LNCAP (cell line): Measurements from ENCODE around the gene ARHGAP15.

Source experiments
- TF ChIP-seq, protein P1 (sequence below): fragments of 450-650 bp; IDR thresholded peaks from 2 replicates; pipeline ENCODE4 v1.5.1; 2017; ENCODE audit warnings: mild to moderate bottlenecking

The ARHGAP15 gene

DNA sequence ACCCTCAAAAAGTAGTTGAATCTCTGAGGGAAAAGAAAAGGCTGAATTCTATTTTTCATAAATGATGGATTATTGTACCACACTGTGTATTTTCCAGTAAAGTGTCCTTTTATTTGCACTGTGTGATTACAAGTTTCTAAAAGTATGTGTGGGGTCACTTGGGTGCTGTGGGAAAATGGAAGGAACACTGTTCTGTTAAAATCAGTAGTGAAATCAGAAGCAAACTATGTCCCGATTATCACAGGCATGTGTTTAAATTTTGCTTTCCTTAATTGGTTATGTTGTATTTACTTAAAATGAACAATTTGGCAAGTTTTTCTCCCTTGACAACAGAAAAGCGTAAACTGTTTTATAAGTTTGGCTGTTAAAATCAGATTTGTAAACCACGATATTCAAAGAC, 353.1 kb downstream of the ARHGAP15 start:
- TF ChIP-seq, protein P1, sequence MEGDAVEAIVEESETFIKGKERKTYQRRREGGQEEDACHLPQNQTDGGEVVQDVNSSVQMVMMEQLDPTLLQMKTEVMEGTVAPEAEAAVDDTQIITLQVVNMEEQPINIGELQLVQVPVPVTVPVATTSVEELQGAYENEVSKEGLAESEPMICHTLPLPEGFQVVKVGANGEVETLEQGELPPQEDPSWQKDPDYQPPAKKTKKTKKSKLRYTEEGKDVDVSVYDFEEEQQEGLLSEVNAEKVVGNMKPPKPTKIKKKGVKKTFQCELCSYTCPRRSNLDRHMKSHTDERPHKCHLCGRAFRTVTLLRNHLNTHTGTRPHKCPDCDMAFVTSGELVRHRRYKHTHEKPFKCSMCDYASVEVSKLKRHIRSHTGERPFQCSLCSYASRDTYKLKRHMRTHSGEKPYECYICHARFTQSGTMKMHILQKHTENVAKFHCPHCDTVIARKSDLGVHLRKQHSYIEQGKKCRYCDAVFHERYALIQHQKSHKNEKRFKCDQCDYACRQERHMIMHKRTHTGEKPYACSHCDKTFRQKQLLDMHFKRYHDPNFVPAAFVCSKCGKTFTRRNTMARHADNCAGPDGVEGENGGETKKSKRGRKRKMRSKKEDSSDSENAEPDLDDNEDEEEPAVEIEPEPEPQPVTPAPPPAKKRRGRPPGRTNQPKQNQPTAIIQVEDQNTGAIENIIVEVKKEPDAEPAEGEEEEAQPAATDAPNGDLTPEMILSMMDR = no peak

DNA sequence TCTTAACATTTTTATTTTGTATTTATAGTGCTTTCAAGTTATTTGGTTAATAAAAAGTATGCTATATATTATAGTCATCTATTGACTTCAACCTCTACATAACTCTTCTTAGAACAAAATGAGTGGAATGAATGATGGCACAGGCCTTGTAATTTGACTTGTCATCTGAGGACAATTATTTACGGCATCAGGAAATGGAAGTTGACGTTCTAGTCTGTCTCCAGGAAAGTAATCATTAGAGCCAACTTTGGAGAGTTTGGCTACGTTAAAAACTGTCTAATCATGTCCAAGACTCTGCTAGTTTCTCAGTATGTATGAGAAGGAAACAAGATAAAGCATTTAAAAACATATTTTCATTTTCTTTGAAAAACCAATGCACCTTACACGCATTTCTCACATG, 353.6 kb downstream of the ARHGAP15 start:
- TF ChIP-seq, protein P1 = no peak

DNA sequence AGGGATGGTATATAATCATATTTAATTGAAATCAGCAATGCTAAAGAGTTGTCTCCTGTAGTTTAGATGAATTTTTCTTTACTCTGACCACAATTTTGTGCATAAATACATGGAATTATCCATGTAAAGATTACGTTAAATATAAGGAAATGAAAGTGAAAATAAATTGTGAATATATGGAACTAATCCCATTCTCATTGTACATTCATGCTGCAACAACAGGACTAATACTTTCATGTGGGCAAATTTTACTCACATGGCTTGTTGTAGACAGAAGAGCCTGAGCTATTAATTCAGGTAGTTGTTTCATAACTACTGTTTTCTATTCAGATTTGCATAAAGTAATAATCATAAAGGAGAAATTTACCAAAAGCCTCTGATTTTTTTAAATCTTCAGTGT, 357.8 kb downstream of the ARHGAP15 start:
- TF ChIP-seq, protein P1 = no peak

DNA sequence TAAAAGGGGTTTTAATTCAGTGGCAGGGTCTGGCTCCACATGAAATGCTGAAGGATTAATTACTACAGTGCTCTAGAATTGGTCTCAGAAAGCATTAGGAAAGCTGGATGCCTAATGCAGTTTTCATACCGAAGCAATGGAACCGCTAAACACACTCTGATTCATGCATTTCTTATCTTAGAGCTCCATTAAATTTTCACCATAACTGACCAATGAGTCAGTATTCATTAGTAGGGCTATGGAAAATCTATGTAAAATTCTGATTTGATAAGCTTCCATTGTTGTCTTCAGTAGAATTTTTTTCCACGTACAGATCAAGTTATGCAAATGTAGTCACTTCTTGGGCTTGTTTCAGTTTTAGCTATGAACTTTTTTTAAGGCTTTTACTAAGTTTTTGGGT, 359.9 kb downstream of the ARHGAP15 start:
- TF ChIP-seq, protein P1 = no peak

DNA sequence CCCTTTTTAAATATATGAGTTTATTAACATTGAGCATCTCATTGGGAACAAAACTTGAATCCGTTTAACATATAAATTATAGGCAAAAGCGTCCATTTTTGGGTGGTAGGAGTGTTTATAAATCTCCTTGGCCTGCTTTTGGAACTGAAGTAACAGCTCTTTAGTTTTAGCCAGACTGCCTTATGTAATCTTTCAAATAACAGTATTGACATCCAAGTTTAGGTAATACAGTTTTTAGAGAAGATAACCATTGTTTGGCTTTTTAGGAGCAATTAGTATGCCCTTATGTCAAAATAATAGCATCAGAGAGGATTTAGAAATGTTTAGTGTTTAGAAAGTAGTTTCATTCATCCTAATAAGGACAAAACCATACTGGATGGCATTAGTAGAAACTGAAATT, 361.9 kb downstream of the ARHGAP15 start:
- TF ChIP-seq, protein P1 = no peak

DNA sequence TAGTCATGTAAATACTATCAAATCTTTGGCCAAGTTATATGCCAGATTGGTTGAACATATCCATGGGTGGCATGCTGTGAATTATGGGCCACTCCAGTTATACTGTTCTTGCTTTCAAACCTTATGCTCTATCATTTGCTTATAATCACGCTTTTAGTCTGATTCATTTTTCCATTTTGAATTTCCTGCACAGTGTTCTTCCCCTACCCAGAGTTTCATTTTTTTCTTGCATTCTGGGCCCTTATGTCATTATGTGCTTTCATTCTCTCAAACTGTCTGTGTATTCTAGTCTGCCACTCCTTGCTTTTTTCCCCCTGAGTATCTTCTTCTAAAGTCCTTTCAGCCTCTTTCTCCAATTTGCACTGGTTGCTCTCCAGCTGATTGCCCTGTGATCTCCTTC, 364.1 kb downstream of the ARHGAP15 start:
- TF ChIP-seq, protein P1 = no peak

DNA sequence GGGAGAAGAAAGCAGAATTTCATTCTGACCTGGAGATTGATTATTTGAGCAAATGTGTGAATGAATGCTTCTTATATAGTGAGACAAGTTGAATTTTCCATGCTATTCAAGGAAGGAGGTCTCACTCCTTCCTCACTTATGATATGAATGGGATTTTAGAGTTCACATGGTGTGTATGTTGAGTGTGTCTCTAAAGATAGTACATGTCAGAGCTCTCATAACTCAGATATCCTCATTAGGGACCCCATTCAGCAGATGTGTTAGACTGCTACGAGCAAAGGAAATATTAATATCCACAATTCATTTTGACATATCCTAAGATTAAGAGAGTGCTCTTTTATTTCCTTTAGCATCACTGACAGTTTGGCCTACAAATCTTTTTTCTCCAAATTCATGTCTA, 368.5 kb downstream of the ARHGAP15 start:
- TF ChIP-seq, protein P1 = no peak

DNA sequence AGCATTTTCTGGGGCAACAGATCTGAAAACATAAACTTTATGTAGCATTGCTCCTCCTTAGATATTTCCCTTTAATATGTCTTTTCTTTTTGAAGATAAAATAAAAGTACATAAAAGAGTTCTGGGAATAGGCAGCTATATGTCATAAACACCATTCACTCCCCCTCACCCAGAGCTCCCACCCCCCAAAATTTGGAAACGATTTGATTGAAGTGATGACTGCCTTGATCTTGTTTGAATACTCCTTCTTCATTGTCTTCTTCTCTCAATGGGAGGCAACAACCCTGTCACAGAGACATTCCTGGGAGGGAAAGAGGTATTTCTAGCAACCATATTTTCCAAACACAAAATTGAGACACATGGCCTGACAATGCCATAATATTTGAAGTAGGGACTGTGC, 369.3 kb downstream of the ARHGAP15 start:
- TF ChIP-seq, protein P1 = no peak
